ENCODE data around the gene CRYBA4. TPM values are rescaled to one million over a fixed set of nuclear protein-coding genes. Genes with fewer than 3 reads are reported as not detected.

The CRYBA4 gene
- total and polyA plus RNA-seq, 7 donors: not detected

- WGBS, 3 donors: 83 to 89% (median 87%) methylated on average over 2 of the region's 2 CpGs
- no peak for TF ChIP-seq CTCF (IDR thresholded peaks at IDR 0.05)
- Histone ChIP-seq H3K4me3 (no peak overlapping the region), H3K27ac (no peak overlapping the region), H3K4me1 (peaks cover 19% of the 10 kb centered on the region), H3K36me3 (ENCODE audit: insufficient read depth in 1 of 2, low read depth in 1 of 2) (no peaks in the 10 kb centered on the region), H3K27me3 (ENCODE audit: insufficient read depth in 3 of 3, low read length in 2 of 3) (peaks cover 0 to 45% (median 7%) of the 10 kb centered on the region in 3 donors), H3K9me3 (no peaks in the 10 kb centered on the region)
- ATAC-seq (no peak), DNase-seq (no peak)
- intact Hi-C loops (cut with DNase I): loop anchor here in 1 of 2 donors (10.0 kb wide), 1 partner anchor 267 kb away; no protein-coding TSS in a partner anchor
Measured at GRCh38 chr22:26662160-26662559, 40.4 kb downstream of the CRYBA4 start.

GRCh38 chr22:26663374-26663923, 41.7 kb downstream of the CRYBA4 start:
- no peak overlapping the region for H3K4me3 ChIP-seq
- H3K9me3 ChIP-seq: no peaks in the 10 kb centered on the region
- intact Hi-C loops (cut with DNase I): loop anchor here in 1 of 2 donors (10.0 kb wide), 1 partner anchor 269 kb away; no protein-coding TSS in a partner anchor

GRCh38 chr22:26665813-26666231, 44.1 kb downstream of the CRYBA4 start:
- Histone ChIP-seq H3K4me3 (no peak overlapping the region), H3K4me1 (no peaks in the 10 kb centered on the region), H3K9me3 (no peaks in the 10 kb centered on the region), H3K27ac (no peak overlapping the region), H3K27me3 (ENCODE audit: insufficient read depth in 3 of 3, low read length in 2 of 3) (peaks cover 0 to 21% (median 4%) of the 10 kb centered on the region in 3 donors), H3K36me3 (ENCODE audit: insufficient read depth in 1 of 2, low read depth in 1 of 2) (no peaks in the 10 kb centered on the region)
- no peak for TF ChIP-seq CTCF (IDR thresholded peaks at IDR 0.05)
- no peak for ATAC-seq
- WGBS, 3 donors: 19 to 32% (median 22%) methylated on average over 4 of the region's 4 CpGs
- no peak for DNase-seq
- intact Hi-C loops (cut with DNase I): loop anchor here (5.0 to 10.0 kb wide), 2 partner anchors 269 to 271 kb away; no protein-coding TSS in a partner anchor

More at GRCh38 chr22:26663374-26663923, 41.7 kb downstream of the CRYBA4 start:
- ATAC-seq (no peak), DNase-seq (no peak)
- H3K27ac ChIP-seq: no peak overlapping the region
- TF ChIP-seq CTCF (IDR thresholded peaks at IDR 0.05): no peak
- peaks cover 7% of the 10 kb centered on the region for H3K4me1 ChIP-seq
- H3K36me3 ChIP-seq (ENCODE audit: insufficient read depth in 1 of 2, low read depth in 1 of 2): no peaks in the 10 kb centered on the region
- WGBS, 3 donors: 49 to 64% (median 56%) methylated on average over 9 of the region's 9 CpGs
- H3K27me3 ChIP-seq (ENCODE audit: insufficient read depth in 3 of 3, low read length in 2 of 3): peaks cover 0 to 32% (median 4%) of the 10 kb centered on the region in 3 donors

GRCh38 chr22:26667140-26667539, 45.4 kb downstream of the CRYBA4 start:
- intact Hi-C loops (cut with DNase I): loop anchor here (5.0 to 10.0 kb wide), 2 partner anchors 270 to 272 kb away; no protein-coding TSS in a partner anchor
- Histone ChIP-seq H3K27ac (no peak overlapping the region), H3K36me3 (ENCODE audit: insufficient read depth in 1 of 2, low read depth in 1 of 2) (no peaks in the 10 kb centered on the region), H3K27me3 (ENCODE audit: insufficient read depth in 3 of 3, low read length in 2 of 3) (peaks cover 0 to 14% (median 4%) of the 10 kb centered on the region in 3 donors), H3K4me3 (no peak overlapping the region), H3K9me3 (no peaks in the 10 kb centered on the region), H3K4me1 (peaks cover 4% of the 10 kb centered on the region)
- WGBS, 3 donors: 82 to 88% (median 83%) methylated on average over 12 to 13 of the region's 13 CpGs
- no peak for ATAC-seq
- no peak for DNase-seq
- TF ChIP-seq CTCF (IDR thresholded peaks at IDR 0.05): no peak

All from psoas muscle (tissue), 8 donors.